Activated CD4-positive, alpha-beta T cell treated with anti-CD3 and anti-CD28 coated beads, Interleukin-2, amount 10 ng/mL, durations not matched to agents 7 days and 5 days (primary cell): Measurements from ENCODE around the gene HOXA11. TPM values are rescaled to one million over a fixed set of nuclear protein-coding genes. Genes with fewer than 3 reads are reported as not detected.

Experiments used
- CTCF ChIA-PET: fragments of 350-600 bp; sonication (Branson Sonifier 250); formaldehyde crosslinking; loops from one replicate; lab custom pipeline; 2021; ENCODE audit warnings: antibody characterized with exemption; lab: Charles Lee
- POLR2A ChIA-PET: fragments of 350-600 bp; sonication (Branson Sonifier 250); formaldehyde crosslinking; loops from one replicate; lab custom pipeline; 2021; ENCODE audit warnings: antibody characterized with exemption; lab: Charles Lee
- DNase-seq: peaks from one replicate; pipeline ENCODE4 v3.0.0-alpha.2; 2020
- H3K27ac Mint-ChIP-seq: one replicate; pipeline ENCODE4 v1.8.0; 2021; ENCODE audit warnings: mild to moderate bottlenecking, moderate library complexity, mixed read lengths
- H3K27me3 Mint-ChIP-seq: one replicate; pipeline ENCODE4 v1.8.0; 2021; ENCODE audit warnings: mixed read lengths
- H3K36me3 Mint-ChIP-seq: one replicate; pipeline ENCODE4 v1.8.0; 2021; ENCODE audit warnings: low read depth, mixed read lengths
- H3K4me1 Mint-ChIP-seq: one replicate; pipeline ENCODE4 v1.8.0; 2021; ENCODE audit warnings: mixed read lengths
- H3K4me3 Mint-ChIP-seq: one replicate; pipeline ENCODE4 v1.8.0; 2021; ENCODE audit warnings: mild to moderate bottlenecking, moderate library complexity, mixed read lengths
- H3K9me3 Mint-ChIP-seq: one replicate; pipeline ENCODE4 v1.8.0; 2021; ENCODE audit warnings: mixed read lengths
- total RNA-seq, 2 experiments: library from RNA; stranded (reverse); gene quantifications; one replicate each; pipeline ENCODE4 v1.2.3, GENCODE V29; 2021

Gene HOXA11
- total RNA-seq, 2 experiments from 2014 or later = not detected

GRCh38 chr7:27172823-27173510 lies 12.1 kb downstream of the HOXA11 start:
- Mint-ChIP-seq H3K27me3 (peaks cover 68% of the 10 kb centered on the region), H3K4me1 (peaks cover 8% of the 10 kb centered on the region), H3K4me3 (no peak overlapping the region), H3K27ac (no peak overlapping the region), H3K36me3 (peaks cover 8% of the 10 kb centered on the region), H3K9me3 (no peaks in the 10 kb centered on the region)
- ChIA-PET CTCF (interaction anchor here (1.0 to 1.9 kb wide), 4 partner anchors 11 to 22 kb away, joined by 3 to 7 read pairs (median 4); no protein-coding TSS in a partner anchor), POLR2A (interaction anchor here (0.8 kb wide), 1 partner anchor 22 kb away, joined by 3 read pairs; no protein-coding TSS in a partner anchor)
- DNase-seq = no peak

- peaks cover 8% of the 10 kb centered on the region for H3K4me1 Mint-ChIP-seq
- H3K4me3 Mint-ChIP-seq = peak overlapping the region; percentile 37
- no peaks in the 10 kb centered on the region for H3K9me3 Mint-ChIP-seq
- peaks cover 8% of the 10 kb centered on the region for H3K36me3 Mint-ChIP-seq
- ChIA-PET POLR2A (interaction anchor here (0.8 kb wide), 1 partner anchor 21 kb away, joined by 3 read pairs; no protein-coding TSS in a partner anchor), CTCF (interaction anchor here (0.9 to 1.9 kb wide), 4 partner anchors 10 to 83 kb away, joined by 3 to 7 read pairs (median 4); no protein-coding TSS in a partner anchor)
- no peak for DNase-seq
- peaks cover 68% of the 10 kb centered on the region for H3K27me3 Mint-ChIP-seq
- peak overlapping the region; percentile 51 for H3K27ac Mint-ChIP-seq
Measured at GRCh38 chr7:27172315-27172774, 12.7 kb downstream of the HOXA11 start.

GRCh38 chr7:27171637-27172314 lies 13.3 kb downstream of the HOXA11 start:
- H3K36me3 Mint-ChIP-seq = peaks cover 8% of the 10 kb centered on the region
- H3K4me1 Mint-ChIP-seq = peaks cover 8% of the 10 kb centered on the region
- ChIA-PET CTCF (interaction anchor here (0.9 to 1.9 kb wide), 3 partner anchors 14 to 84 kb away, joined by 3 to 7 read pairs (median 3); no protein-coding TSS in a partner anchor), POLR2A (interaction anchor here (0.8 kb wide), 1 partner anchor 21 kb away, joined by 3 read pairs; no protein-coding TSS in a partner anchor)
- H3K27me3 Mint-ChIP-seq = peaks cover 69% of the 10 kb centered on the region
- no peaks in the 10 kb centered on the region for H3K9me3 Mint-ChIP-seq
- H3K4me3 Mint-ChIP-seq = no peak overlapping the region
- DNase-seq = no peak
- peak overlapping the region; percentile 77 for H3K27ac Mint-ChIP-seq

GRCh38 chr7:27171325-27171636 lies 13.8 kb downstream of the HOXA11 start:
- Mint-ChIP-seq H3K4me1 (peaks cover 8% of the 10 kb centered on the region), H3K36me3 (peaks cover 8% of the 10 kb centered on the region), H3K9me3 (no peaks in the 10 kb centered on the region), H3K27ac (peak overlapping the region; percentile 39), H3K4me3 (no peak overlapping the region), H3K27me3 (peaks cover 67% of the 10 kb centered on the region)
- ChIA-PET POLR2A (no interaction called here), CTCF (interaction anchor here (0.8 to 1.1 kb wide), 2 partner anchors 11 to 15 kb away, joined by 3 read pairs; no protein-coding TSS in a partner anchor)
- no peak for DNase-seq

- ChIA-PET POLR2A (no interaction called here), CTCF (interaction anchor here (0.8 to 1.2 kb wide), 4 partner anchors 9 to 31 kb away, joined by 3 read pairs; no protein-coding TSS in a partner anchor)
- no peak overlapping the region for H3K4me3 Mint-ChIP-seq
- no peak overlapping the region for H3K27ac Mint-ChIP-seq
- H3K4me1 Mint-ChIP-seq = peaks cover 11% of the 10 kb centered on the region
- H3K27me3 Mint-ChIP-seq = peaks cover 70% of the 10 kb centered on the region
- H3K9me3 Mint-ChIP-seq = no peaks in the 10 kb centered on the region
- no peak for DNase-seq
- H3K36me3 Mint-ChIP-seq = peaks cover 8% of the 10 kb centered on the region
Measured at GRCh38 chr7:27170426-27171324, 14.4 kb downstream of the HOXA11 start.

- Mint-ChIP-seq H3K27ac (no peak overlapping the region), H3K4me1 (peaks cover 13% of the 10 kb centered on the region), H3K9me3 (no peaks in the 10 kb centered on the region), H3K4me3 (no peak overlapping the region), H3K36me3 (peaks cover 8% of the 10 kb centered on the region), H3K27me3 (peaks cover 68% of the 10 kb centered on the region)
- CTCF ChIA-PET = interaction anchor here (0.6 to 1.6 kb wide), 5 partner anchors 10 to 32 kb away, joined by 3 to 7 read pairs (median 3); partner anchors contain the start of gene HOXA11
- DNase-seq = no peak
- POLR2A ChIA-PET = no interaction called here
Measured at GRCh38 chr7:27169658-27170425, 15.2 kb downstream of the HOXA11 start.

GRCh38 chr7:27168265-27168947 lies 16.6 kb downstream of the HOXA11 start:
- CTCF ChIA-PET = interaction anchor here (0.9 to 1.6 kb wide), 5 partner anchors 11 to 31 kb away, joined by 3 to 7 read pairs (median 4); partner anchors contain the start of genes HOXA11, HOXA13 and HOXA7
- peak overlapping the region; percentile 13 for H3K27ac Mint-ChIP-seq
- H3K36me3 Mint-ChIP-seq = peaks cover 8% of the 10 kb centered on the region
- no peak for DNase-seq
- POLR2A ChIA-PET = no interaction called here
- no peaks in the 10 kb centered on the region for H3K9me3 Mint-ChIP-seq
- H3K27me3 Mint-ChIP-seq = peaks cover 75% of the 10 kb centered on the region
- H3K4me1 Mint-ChIP-seq = peaks cover 13% of the 10 kb centered on the region
- H3K4me3 Mint-ChIP-seq = peak overlapping the region; percentile 30

GRCh38 chr7:27167916-27168264 lies 17.1 kb downstream of the HOXA11 start:
- Mint-ChIP-seq H3K27me3 (peaks cover 78% of the 10 kb centered on the region), H3K27ac (peak overlapping the region; percentile 13), H3K9me3 (no peaks in the 10 kb centered on the region), H3K4me3 (no peak overlapping the region), H3K4me1 (peaks cover 13% of the 10 kb centered on the region), H3K36me3 (peaks cover 8% of the 10 kb centered on the region)
- ChIA-PET CTCF (interaction anchor here (1.2 to 1.6 kb wide), 2 partner anchors 12 to 13 kb away, joined by 3 to 6 read pairs; no protein-coding TSS in a partner anchor), POLR2A (no interaction called here)
- no peak for DNase-seq

- Mint-ChIP-seq H3K4me1 (peaks cover 10% of the 10 kb centered on the region), H3K4me3 (peak overlapping the region; percentile 39), H3K36me3 (peaks cover 6% of the 10 kb centered on the region), H3K27ac (peak overlapping the region; percentile 19), H3K9me3 (no peaks in the 10 kb centered on the region), H3K27me3 (peaks cover 81% of the 10 kb centered on the region)
- ChIA-PET POLR2A (no interaction called here), CTCF (interaction anchor here (1.0 to 1.9 kb wide), 6 partner anchors 10 to 76 kb away, joined by 3 to 6 read pairs (median 4); partner anchors contain the start of gene EVX1)
- no peak for DNase-seq
Measured at GRCh38 chr7:27166531-27167505, 18.2 kb downstream of the HOXA11 start.

- Mint-ChIP-seq H3K4me1 (peaks cover 9% of the 10 kb centered on the region), H3K4me3 (peak overlapping the region; percentile 27), H3K27me3 (peaks cover 79% of the 10 kb centered on the region), H3K36me3 (peaks cover 4% of the 10 kb centered on the region), H3K9me3 (no peaks in the 10 kb centered on the region), H3K27ac (peak overlapping the region; percentile 86)
- CTCF ChIA-PET = interaction anchor here (1.0 to 1.9 kb wide), 6 partner anchors 9 to 76 kb away, joined by 3 to 6 read pairs (median 4); partner anchors contain the start of gene EVX1
- no peak for DNase-seq
- POLR2A ChIA-PET = no interaction called here
Measured at GRCh38 chr7:27165996-27166530, 19.0 kb downstream of the HOXA11 start.
